ENCODE results near the gene DPH7. TPM values are rescaled to one million over a fixed set of nuclear protein-coding genes. Genes with fewer than 3 reads are reported as not detected.
A peak's percentile ranks its signal among the peaks of the same experiment; 100 is the strongest.
"Not testable (repeated sequence)": the region's sequence is repeated elsewhere in the genome, so short reads cannot be mapped to it uniquely, and the experiment has no call there.

DPH7 gene
- total RNA-seq (2014; rRNA removed; shearing (Covaris generic); ENCODE audit: low replicate concordance): 6.6 and 18.6 TPM in 2 replicates

- in situ Hi-C loops (cut with HindIII; ENCODE audit: low pct_unique_long_range_greater_than_20kb, low sequenced_read_pairs): no loop called here
- peak; percentile 79 for DNase-seq (ENCODE audit: low read depth)
Measured at GRCh38 chr9:137578518-137579258, at the start of gene DPH7. DPH7 (minus strand) TSS chr9:137578925; CDS start chr9:137578777, 148 bp downstream.

DNA sequence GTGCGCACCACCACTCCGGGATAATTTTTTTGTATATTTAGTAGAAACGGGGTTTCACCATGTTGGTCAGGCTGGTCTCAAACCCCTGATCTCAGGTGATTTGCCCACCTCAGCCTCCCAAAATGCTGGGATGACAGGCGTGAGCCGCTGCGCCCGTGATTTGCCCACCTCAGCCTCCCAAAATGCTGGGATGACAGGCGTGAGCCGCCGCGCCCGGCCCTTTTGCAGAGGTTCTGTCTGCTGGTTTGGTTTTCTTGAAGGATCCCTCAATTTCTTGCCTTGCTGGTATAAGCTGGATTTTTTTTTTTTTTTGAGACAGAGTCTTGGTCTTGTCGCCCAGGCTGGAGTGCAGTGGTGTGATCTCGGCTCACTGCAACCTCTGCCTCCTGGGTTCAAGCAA is 48.7 kb upstream of the DPH7 start:
- DNase-seq (ENCODE audit: low read depth); in situ Hi-C loops (cut with HindIII; ENCODE audit: low pct_unique_long_range_greater_than_20kb, low sequenced_read_pairs): not testable (repeated sequence)

DNA sequence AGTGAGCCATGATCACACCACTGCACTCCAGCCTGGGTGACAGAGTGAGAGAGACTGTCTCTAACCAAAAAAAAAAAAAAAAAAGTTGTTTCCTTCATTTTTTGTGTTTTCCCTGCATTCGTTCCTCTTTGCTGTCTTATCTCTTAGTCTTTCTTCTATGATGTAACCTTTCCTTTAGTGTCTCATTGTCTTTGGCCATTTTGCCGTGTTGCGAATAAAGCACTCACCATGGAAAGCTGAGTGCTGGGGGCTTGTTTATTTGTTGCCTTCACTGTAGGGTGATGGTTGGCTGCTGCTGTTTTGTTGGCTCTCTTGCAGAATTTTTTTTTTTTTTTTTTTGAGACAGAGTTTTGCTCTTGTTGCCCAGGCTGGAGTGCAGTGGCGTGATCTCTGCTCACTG is 47.7 kb upstream of the DPH7 start:
- in situ Hi-C loops (cut with HindIII; ENCODE audit: low pct_unique_long_range_greater_than_20kb, low sequenced_read_pairs): no loop called here
- DNase-seq (ENCODE audit: low read depth): no peak

DNA sequence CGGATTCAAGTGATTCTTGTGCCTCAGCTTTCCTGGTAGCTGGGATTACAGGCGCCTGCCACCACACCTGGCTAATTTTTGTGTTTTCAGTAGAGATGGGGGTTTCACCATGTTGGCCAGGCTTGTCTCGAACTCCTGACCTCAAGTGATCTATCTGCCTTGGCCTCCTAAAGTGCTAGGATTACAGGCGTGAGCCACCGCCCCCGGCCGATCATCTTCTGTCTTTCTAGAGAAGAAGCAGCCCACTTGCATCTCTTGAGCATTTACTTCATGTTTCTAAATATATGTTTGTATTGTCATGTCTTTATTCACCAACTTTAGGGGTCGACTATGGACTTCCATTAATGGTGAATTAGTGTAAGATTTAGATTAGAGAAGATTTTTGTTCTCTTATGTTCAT is 43.5 kb upstream of the DPH7 start:
- DNase-seq (ENCODE audit: low read depth); in situ Hi-C loops (cut with HindIII; ENCODE audit: low pct_unique_long_range_greater_than_20kb, low sequenced_read_pairs): not testable (repeated sequence)

DNA sequence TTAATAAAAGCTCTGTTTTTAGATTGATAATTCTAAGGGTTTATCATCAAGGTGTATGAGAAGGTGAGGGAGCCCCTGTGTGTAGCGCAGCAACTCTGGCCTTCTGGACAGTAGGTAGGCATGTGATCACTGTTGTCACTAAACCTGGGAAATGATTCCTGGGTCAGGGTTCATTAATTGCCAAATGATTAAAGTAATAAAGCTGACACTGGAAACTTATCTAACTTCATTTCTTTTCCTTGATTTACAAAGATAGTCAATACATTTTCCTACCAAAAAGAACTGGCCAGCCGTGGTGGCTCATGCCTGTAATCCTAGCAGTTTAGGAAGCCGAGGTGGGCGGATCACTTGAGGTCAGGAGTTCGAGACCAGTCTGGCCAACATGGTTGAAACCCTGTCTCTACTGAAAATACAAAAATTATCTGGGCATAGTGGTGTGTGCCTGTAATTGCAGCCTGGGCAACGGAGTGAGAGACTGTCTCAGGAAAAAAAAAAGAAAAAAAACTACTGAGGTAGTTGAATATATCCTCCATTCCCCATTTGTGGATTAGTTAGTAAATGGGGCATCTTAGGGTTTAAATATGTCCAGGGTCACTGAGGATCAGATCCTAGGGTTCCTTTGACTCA is 42.5 kb upstream of the DPH7 start:
- peak; percentile 29 for DNase-seq (ENCODE audit: low read depth)
- in situ Hi-C loops (cut with HindIII; ENCODE audit: low pct_unique_long_range_greater_than_20kb, low sequenced_read_pairs): no loop called here

DNA sequence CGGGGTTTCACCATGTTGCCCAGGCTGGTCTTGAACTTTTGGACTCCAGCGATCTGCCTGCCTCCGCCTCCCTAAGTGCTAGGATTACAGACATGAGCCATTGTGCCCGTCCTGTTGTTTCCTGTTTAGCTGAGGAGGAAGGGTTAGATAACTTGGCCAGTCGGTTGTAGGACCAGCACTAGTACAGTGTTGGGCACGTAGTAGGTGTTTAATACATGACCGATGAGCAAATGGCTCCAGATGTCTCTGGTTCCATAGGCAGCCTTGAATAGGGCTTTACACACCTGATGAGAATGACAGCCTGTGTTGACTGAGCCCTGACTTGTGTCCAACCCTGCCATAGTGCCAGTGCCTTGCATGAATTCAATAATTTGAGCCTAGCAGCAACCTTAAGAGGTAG is 41.9 kb upstream of the DPH7 start:
- DNase-seq (ENCODE audit: low read depth): no peak
- in situ Hi-C loops (cut with HindIII; ENCODE audit: low pct_unique_long_range_greater_than_20kb, low sequenced_read_pairs): no loop called here

- DNase-seq (ENCODE audit: low read depth): no peak
- in situ Hi-C loops (cut with HindIII; ENCODE audit: low pct_unique_long_range_greater_than_20kb, low sequenced_read_pairs): no loop called here
Measured at GRCh38 chr9:137620048-137620405, 41.3 kb upstream of the DPH7 start.

GRCh38 chr9:137619240-137620047 is 40.7 kb upstream of the DPH7 start:
- peak; percentile 30 for DNase-seq (ENCODE audit: low read depth)

GRCh38 chr9:137618105-137619067 is 39.7 kb upstream of the DPH7 start, which contains the start of gene EHMT1:
EHMT1 (plus strand) TSS chr9:137619005; CDS start chr9:137619029, 24 bp downstream.
- in situ Hi-C loops (cut with HindIII; ENCODE audit: low pct_unique_long_range_greater_than_20kb, low sequenced_read_pairs): no loop called here
- peak; percentile 74 for DNase-seq (ENCODE audit: low read depth)

More at GRCh38 chr9:137619240-137620047, 40.7 kb upstream of the DPH7 start:
- in situ Hi-C loops (cut with HindIII; ENCODE audit: low pct_unique_long_range_greater_than_20kb, low sequenced_read_pairs): no loop called here

DNA sequence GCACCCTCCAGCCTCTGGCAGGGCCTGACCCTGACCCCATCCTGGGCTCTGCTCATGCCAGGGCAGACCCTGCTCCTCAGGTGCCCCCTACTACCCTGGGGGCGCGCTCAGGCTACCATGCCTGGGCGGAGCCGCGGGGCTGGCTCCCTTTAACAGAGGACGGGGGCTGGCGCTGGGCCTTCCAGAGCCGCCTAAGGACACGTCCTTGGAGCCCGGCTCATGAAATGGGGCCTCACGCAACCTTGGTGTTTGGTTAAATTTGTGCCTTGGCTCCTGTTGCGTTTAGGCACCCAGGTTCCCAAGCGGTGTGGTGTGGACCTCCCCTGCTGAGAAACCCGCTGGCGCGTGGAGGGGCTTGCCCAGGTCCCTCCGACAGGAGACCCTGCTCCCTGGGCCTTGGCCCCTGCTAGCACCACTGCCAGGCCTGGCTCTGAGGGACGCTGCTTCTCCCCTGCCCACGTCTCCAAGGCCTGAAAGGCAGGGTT is 36.7 kb upstream of the DPH7 start:
- DNase-seq (ENCODE audit: low read depth): no peak
- in situ Hi-C loops (cut with HindIII; ENCODE audit: low pct_unique_long_range_greater_than_20kb, low sequenced_read_pairs): no loop called here

GRCh38 chr9:137614631-137615386 is 36.1 kb upstream of the DPH7 start:
- no peak for DNase-seq (ENCODE audit: low read depth)
- in situ Hi-C loops (cut with HindIII; ENCODE audit: low pct_unique_long_range_greater_than_20kb, low sequenced_read_pairs): no loop called here

GRCh38 chr9:137613738-137614523 is 35.2 kb upstream of the DPH7 start:
- DNase-seq (ENCODE audit: low read depth): no peak
- in situ Hi-C loops (cut with HindIII; ENCODE audit: low pct_unique_long_range_greater_than_20kb, low sequenced_read_pairs): no loop called here

DNA sequence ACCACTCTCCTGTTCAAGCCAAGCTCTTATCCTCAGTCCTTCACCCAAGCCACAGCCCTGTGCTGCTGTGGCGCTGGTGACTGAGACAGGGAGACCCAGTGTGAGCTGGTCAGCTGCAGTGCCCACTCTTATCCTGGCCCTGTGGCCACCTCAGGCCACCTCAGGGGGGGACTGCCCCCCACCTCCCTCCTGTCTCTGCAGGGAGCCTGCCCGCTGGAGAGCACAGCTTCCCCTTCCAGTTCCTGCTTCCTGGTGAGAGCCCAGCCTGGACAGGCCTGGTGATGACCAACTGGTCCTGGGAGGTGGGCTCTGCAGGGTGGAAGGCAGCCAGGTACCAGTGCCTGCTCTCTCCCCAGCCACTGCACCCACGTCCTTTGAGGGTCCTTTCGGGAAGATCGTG is 34.5 kb upstream of the DPH7 start:
- no peak for DNase-seq (ENCODE audit: low read depth)
- in situ Hi-C loops (cut with HindIII; ENCODE audit: low pct_unique_long_range_greater_than_20kb, low sequenced_read_pairs): no loop called here

GRCh38 chr9:137612741-137613142 is 34.0 kb upstream of the DPH7 start:
- DNase-seq (ENCODE audit: low read depth): no peak
- in situ Hi-C loops (cut with HindIII; ENCODE audit: low pct_unique_long_range_greater_than_20kb, low sequenced_read_pairs): no loop called here

DNA sequence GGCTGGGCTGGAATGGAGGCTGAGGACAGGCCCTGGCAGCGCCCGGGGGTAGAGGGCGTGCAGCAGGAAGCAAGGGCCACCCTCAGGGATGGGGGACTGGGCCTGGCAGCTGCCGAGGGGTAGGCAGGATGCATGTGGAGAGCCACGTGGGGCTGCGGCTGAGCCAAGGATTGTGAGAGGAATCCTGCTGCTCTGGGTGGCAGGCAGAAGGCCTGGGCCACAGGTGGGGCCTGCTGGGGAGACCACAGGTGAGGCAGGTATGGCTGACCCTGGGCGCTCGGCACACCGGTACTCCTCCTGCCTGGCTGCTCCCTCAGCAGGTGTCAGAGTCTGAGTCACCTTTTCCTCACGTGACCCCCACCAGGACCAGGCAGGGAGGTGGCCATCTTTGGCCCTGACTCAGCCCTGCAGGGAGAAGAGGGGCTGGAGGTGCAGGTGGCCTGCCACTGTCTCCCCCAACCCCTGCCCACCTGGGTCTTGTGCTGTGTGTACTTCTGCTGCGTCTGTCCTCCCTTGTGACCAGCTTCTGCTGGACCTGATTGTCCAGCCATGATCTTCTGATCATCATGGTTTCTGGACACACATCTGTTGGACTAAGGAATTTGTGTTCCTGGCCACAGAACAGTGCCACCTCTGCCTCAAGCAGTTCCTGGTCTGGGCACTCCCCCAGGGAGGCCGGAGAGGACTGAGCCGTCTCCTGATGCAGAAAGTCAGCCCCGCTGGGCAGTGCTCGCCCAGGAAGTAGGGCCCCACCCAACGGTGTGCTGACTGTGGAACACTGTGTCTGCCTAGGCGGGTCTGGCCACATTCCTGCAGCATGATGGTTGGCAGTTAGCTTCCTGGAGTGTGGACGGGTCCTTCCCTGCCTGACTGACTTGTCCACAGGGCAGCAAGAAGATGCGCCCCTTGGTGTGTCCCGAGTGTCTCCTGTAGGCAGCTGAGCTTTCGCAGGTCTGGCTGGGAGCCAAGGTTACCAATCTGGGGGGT is 33.2 kb upstream of the DPH7 start:
- in situ Hi-C loops (cut with HindIII; ENCODE audit: low pct_unique_long_range_greater_than_20kb, low sequenced_read_pairs): no loop called here
- DNase-seq (ENCODE audit: low read depth): peak; percentile 93

All from Caki2 (cell line).